NCI-H1436 (cell line): Measurements from ENCODE around the gene TSC22D2.
A peak's percentile ranks its signal among the peaks of the same experiment; 100 is the strongest.

Experiments
- DNase-seq: peaks from one replicate; lab custom pipeline; 2025; lab: John Stamatoyannopoulos, UW

TSC22D2 gene

GRCh38 chr3:150412561-150413231 lies 4.6 kb downstream of the TSC22D2 start:
- peak; percentile 13 for DNase-seq

- DNase-seq: no peak
Measured at GRCh38 chr3:150414258-150414657, 6.2 kb downstream of the TSC22D2 start.

GRCh38 chr3:150414959-150415358 lies 6.9 kb downstream of the TSC22D2 start:
- DNase-seq: no peak

GRCh38 chr3:150419076-150419868 lies 11.2 kb downstream of the TSC22D2 start:
- no peak for DNase-seq

- DNase-seq: no peak
Measured at GRCh38 chr3:150419959-150420358, 11.9 kb downstream of the TSC22D2 start.

- DNase-seq: no peak
Measured at GRCh38 chr3:150421256-150421655, 13.2 kb downstream of the TSC22D2 start.

GRCh38 chr3:150421799-150422548 lies 13.9 kb downstream of the TSC22D2 start:
- no peak for DNase-seq

GRCh38 chr3:150422907-150423306 lies 14.8 kb downstream of the TSC22D2 start:
- DNase-seq: no peak

GRCh38 chr3:150423761-150424160 lies 15.7 kb downstream of the TSC22D2 start:
- no peak for DNase-seq

- no peak for DNase-seq
Measured at GRCh38 chr3:150426292-150426691, 18.2 kb downstream of the TSC22D2 start.

GRCh38 chr3:150428562-150428961 lies 20.5 kb downstream of the TSC22D2 start:
- DNase-seq: no peak

GRCh38 chr3:150429767-150430671 lies 21.9 kb downstream of the TSC22D2 start:
- DNase-seq: no peak

GRCh38 chr3:150433347-150433746 lies 25.2 kb downstream of the TSC22D2 start:
- DNase-seq: no peak

GRCh38 chr3:150434234-150434633 lies 26.1 kb downstream of the TSC22D2 start:
- DNase-seq: no peak

- DNase-seq: no peak
Measured at GRCh38 chr3:150436161-150436560, 28.1 kb downstream of the TSC22D2 start.

- DNase-seq: no peak
Measured at GRCh38 chr3:150439657-150440056, 31.6 kb downstream of the TSC22D2 start.

- DNase-seq: no peak
Measured at GRCh38 chr3:150443331-150443741, 35.2 kb downstream of the TSC22D2 start.

- DNase-seq: no peak
Measured at GRCh38 chr3:150444371-150444770, 36.3 kb downstream of the TSC22D2 start.

- no peak for DNase-seq
Measured at GRCh38 chr3:150446470-150446977, 38.4 kb downstream of the TSC22D2 start.

- no peak for DNase-seq
Measured at GRCh38 chr3:150447084-150447483, 39.0 kb downstream of the TSC22D2 start.
